Lung (tissue), 12 donors: ENCODE measurements around the gene ZNF211. TPM values are rescaled to one million over a fixed set of nuclear protein-coding genes. Genes with fewer than 3 reads are reported as not detected.

Experiments
- ATAC-seq: fragments of 200-7000 bp; cut with Tn5 transposase; one replicate; pipeline ENCODE4 v1.9.1; 2020; ENCODE audit warnings: moderate number of reproducible peaks; ENCODE audit not compliant: insufficient read depth, low FRiP score
- DNase-seq, 3 donors: peaks; one replicate each; pipeline ENCODE4 v3.0.0-alpha.2; 2013 to 2017
- H3K27ac ChIP-seq, 2 donors: one replicate each; pipeline ENCODE4 v1.5.1; 2013; ENCODE audit warnings: mild to moderate bottlenecking in 2 of 2, moderate library complexity in 2 of 2, control low read depth in 1 of 2, inconsistent platforms in 1 of 2, low read depth in 1 of 2, low read length in 1 of 2
- H3K27me3 ChIP-seq, 3 donors: one replicate each; pipeline ENCODE4 v1.5.1; 2013; ENCODE audit warnings: low read length in 2 of 3; ENCODE audit not compliant: control insufficient read depth in 3 of 3, insufficient read depth in 3 of 3
- H3K36me3 ChIP-seq, 4 donors: one replicate each; pipeline ENCODE4 v1.5.1; 2013; ENCODE audit warnings: low read length in 4 of 4, mild to moderate bottlenecking in 1 of 4, moderate library complexity in 1 of 4; ENCODE audit not compliant: control insufficient read depth in 4 of 4, insufficient read depth in 4 of 4
- H3K4me1 ChIP-seq, 5 donors: one replicate each; pipeline ENCODE4 v1.5.1; 2013; ENCODE audit warnings: low read length in 5 of 5, mild to moderate bottlenecking in 2 of 5, moderate library complexity in 1 of 5; ENCODE audit not compliant: control insufficient read depth in 5 of 5, insufficient read depth in 5 of 5
- H3K4me3 ChIP-seq: one replicate; pipeline ENCODE4 v1.5.1; 2013; ENCODE audit warnings: mild to moderate bottlenecking, control low read depth, moderate library complexity
- H3K9ac ChIP-seq, 2 donors: one replicate each; pipeline ENCODE4 v1.5.1; 2013; ENCODE audit warnings: low read length in 2 of 2, control low read depth in 1 of 2; ENCODE audit not compliant: insufficient read depth in 1 of 2
- H3K9me3 ChIP-seq, 4 donors: one replicate each; pipeline ENCODE4 v1.5.1; 2013; ENCODE audit warnings: low read length in 3 of 4, mild to moderate bottlenecking in 1 of 4, moderate library complexity in 1 of 4; ENCODE audit not compliant: control insufficient read depth in 4 of 4, insufficient read depth in 3 of 4
- WGBS, 2 donors: extraction: QIAGEN DNeasy Blood & Tissue Kit; methylation state at CpG; one replicate each; pipeline ENCODE4 v1.1.7; 2013; 5-methylcytosine and 5-hydroxymethylcytosine counted together
- polyA plus RNA-seq, 2 donors: library from polyadenylated mRNA; stranded (reverse); fragments of 200-250 nt; gene quantifications; one replicate each; pipeline ENCODE4 v1.2.1, GENCODE V29; 2013
- total RNA-seq, 2 donors: library from RNA; depleted of rRNA in 1 of 2; stranded (reverse); fragments of >200 nt in 1 of 2; gene quantifications; one replicate each; pipeline ENCODE4 v1.2.1, GENCODE V29; 2014 to 2021
- TF ChIP-seq, protein P1 (sequence below): IDR thresholded peaks from 2 replicates; pipeline ENCODE4 v1.5.1; 2012; ENCODE audit warnings: mild to moderate bottlenecking; ENCODE audit errors: control extremely low read depth, extremely low read depth
- donor health status: control.
- donor health status: control.
- donor health status: Bipolar disorder and iron deficiency.
- donor health status: healthy.
- donor health status: DM: yes; HTN: yes; CAD: no.

ZNF211 gene
- total and polyA plus RNA-seq, 4 donors: 6.5 to 36.9 (median 8.9) TPM

DNA sequence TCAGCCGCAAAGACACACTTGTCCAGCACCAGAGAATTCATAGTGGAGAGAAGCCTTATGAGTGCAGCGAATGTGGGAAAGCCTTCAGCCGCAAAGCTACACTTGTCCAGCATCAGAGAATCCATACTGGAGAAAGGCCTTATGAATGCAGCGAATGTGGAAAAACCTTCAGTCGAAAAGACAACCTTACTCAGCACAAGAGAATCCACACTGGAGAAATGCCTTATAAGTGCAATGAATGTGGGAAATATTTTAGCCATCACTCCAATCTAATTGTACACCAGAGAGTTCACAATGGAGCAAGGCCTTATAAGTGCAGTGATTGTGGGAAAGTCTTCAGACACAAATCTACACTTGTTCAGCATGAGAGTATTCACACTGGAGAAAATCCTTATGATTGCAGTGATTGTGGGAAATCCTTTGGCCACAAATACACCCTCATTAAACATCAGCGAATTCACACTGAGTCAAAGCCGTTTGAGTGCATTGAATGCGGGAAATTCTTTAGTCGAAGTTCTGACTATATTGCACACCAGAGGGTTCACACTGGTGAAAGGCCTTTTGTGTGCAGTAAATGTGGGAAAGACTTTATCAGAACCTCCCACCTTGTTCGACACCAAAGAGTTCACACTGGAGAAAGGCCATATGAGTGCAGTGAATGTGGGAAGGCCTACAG is 12.2 kb upstream of the ZNF211 start:
- Histone ChIP-seq H3K27me3 (no peaks in the 10 kb centered on the region), H3K9me3 (peaks cover 29 to 91% (median 74%) of the 10 kb centered on the region in 4 donors), H3K4me1 (peaks cover 0 to 8% (median 0%) of the 10 kb centered on the region in 5 donors), H3K27ac (no peak overlapping the region), H3K36me3 (peaks cover 59 to 93% (median 72%) of the 10 kb centered on the region in 4 donors), H3K9ac (no peak overlapping the region), H3K4me3 (no peak overlapping the region)
- TF ChIP-seq, protein P1, sequence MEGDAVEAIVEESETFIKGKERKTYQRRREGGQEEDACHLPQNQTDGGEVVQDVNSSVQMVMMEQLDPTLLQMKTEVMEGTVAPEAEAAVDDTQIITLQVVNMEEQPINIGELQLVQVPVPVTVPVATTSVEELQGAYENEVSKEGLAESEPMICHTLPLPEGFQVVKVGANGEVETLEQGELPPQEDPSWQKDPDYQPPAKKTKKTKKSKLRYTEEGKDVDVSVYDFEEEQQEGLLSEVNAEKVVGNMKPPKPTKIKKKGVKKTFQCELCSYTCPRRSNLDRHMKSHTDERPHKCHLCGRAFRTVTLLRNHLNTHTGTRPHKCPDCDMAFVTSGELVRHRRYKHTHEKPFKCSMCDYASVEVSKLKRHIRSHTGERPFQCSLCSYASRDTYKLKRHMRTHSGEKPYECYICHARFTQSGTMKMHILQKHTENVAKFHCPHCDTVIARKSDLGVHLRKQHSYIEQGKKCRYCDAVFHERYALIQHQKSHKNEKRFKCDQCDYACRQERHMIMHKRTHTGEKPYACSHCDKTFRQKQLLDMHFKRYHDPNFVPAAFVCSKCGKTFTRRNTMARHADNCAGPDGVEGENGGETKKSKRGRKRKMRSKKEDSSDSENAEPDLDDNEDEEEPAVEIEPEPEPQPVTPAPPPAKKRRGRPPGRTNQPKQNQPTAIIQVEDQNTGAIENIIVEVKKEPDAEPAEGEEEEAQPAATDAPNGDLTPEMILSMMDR: no peak
- ATAC-seq: no peak
- WGBS, 2 donors: 98% methylated on average over 10 of the region's 10 CpGs
- DNase-seq: no peak

DNA sequence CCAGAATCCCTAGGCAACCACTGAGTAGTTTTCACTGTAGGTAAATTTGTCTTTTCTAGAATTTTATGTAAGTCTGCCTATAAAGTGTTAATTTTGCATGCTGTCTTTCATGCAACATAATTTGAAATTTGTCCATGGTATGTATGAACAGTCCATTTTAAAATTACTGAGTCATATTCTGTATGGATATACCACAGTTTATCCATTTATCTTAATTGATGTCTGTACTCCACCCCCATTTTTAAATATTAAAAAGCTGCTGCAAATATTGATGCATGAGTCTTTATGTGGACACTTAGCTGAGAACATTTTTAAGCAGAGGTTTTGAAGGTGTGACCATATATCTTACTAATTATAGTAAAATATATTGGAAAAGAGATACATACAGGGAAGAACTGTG is 9.9 kb upstream of the ZNF211 start:
- no peaks in the 10 kb centered on the region for H3K27me3 ChIP-seq
- no peak overlapping the region for H3K27ac ChIP-seq
- no peak overlapping the region for H3K4me3 ChIP-seq
- peaks cover 41 to 72% (median 54%) of the 10 kb centered on the region in 4 donors for H3K36me3 ChIP-seq
- TF ChIP-seq, protein P1: no peak
- no peak for DNase-seq
- ATAC-seq: no peak
- no peaks in the 10 kb centered on the region for H3K4me1 ChIP-seq
- no peak overlapping the region for H3K9ac ChIP-seq
- peaks cover 28 to 78% (median 55%) of the 10 kb centered on the region in 4 donors for H3K9me3 ChIP-seq

DNA sequence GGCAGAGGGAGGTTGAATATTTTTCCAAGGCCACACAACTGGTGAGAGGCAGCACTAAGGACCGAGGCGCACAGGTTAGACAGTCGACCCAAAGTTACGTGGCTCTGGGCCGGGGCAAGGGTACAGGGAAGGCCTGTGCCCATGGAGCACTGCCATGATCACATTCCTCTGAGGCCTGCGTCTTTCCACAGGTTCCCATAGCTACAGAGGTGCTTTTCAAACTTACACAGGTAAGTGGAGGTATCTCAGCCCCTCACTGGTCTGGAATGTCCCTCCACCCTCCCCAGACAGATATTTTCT is 814 bp downstream of the ZNF211 start:
- Histone ChIP-seq H3K4me1 (peaks cover 0 to 9% (median 9%) of the 10 kb centered on the region in 5 donors), H3K9ac (peak overlapping the region; percentile 47 to 83), H3K27me3 (no peaks in the 10 kb centered on the region), H3K9me3 (peaks cover 0 to 19% (median 12%) of the 10 kb centered on the region in 4 donors), H3K27ac (peak overlapping the region in 1 of 2 donors; percentile 79), H3K4me3 (peak overlapping the region; percentile 85), H3K36me3 (peaks cover 7 to 41% (median 26%) of the 10 kb centered on the region in 4 donors)
- 55 to 64% methylated on average over 6 of the region's 6 CpGs for WGBS, 2 donors
- TF ChIP-seq, protein P1: no peak
- DNase-seq: peak in 1 of 3 donors; percentile 16
- no peak for ATAC-seq

DNA sequence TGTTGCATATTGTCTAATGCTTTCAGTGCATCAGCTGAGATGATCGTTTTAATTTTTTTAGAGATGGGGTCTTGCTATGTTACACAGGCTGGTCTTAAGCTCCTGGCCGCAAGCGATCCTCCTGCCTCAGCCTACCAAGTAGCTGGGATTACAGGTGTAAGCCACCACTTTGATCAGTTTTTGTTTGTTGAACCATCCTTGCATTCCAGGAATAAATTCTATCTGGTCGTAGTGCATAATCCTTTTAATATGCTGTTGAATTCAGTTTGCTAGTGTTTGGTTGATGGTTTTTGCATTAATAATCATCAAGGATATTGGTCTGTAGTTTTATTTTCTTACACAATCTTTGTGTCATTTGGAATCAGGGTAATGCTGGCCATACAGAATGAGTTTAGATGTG is 4.4 kb downstream of the ZNF211 start:
- Histone ChIP-seq H3K4me1 (peaks cover 0 to 9% (median 9%) of the 10 kb centered on the region in 5 donors), H3K9ac (no peak overlapping the region), H3K36me3 (peaks cover 35 to 75% (median 53%) of the 10 kb centered on the region in 4 donors), H3K9me3 (peaks cover 4 to 45% (median 40%) of the 10 kb centered on the region in 4 donors), H3K27me3 (no peaks in the 10 kb centered on the region), H3K4me3 (no peak overlapping the region), H3K27ac (no peak overlapping the region)
- WGBS, 2 donors: 99% methylated on average over 4 of the region's 4 CpGs
- TF ChIP-seq, protein P1: no peak
- ATAC-seq: no peak
- no peak for DNase-seq
